OCI-LY3 (cell line): ENCODE measurements around the gene SERINC3.

Source experiments
- CTCF ChIP-seq: fragments of 200-600, 300-600 bp; sonication (generic); IDR thresholded peaks from 2 replicates; pipeline ENCODE4 v1.5.1; 2014; ENCODE audit warnings: antibody characterized with exemption, low read length, low read depth
- EZH2phosphoT487 ChIP-seq: fragments of 200-600 bp; shearing (Covaris generic); IDR thresholded peaks from 2 replicates; pipeline ENCODE4 v1.6.1; 2018; ENCODE audit warnings: antibody characterized with exemption, mixed run types, low read depth

- TF ChIP-seq CTCF = no peak
- TF ChIP-seq EZH2phosphoT487 = no peak
These were observed 25.5 kb upstream of the SERINC3 start for GRCh38 chr20:44547419-44547818.
